ENCODE data around the gene EEF1AKMT4.

The EEF1AKMT4 gene

GRCh38 chr3:184305577-184305976 lies 56.1 kb downstream of the EEF1AKMT4 start:
- DNase-seq: no peak

- DNase-seq: no peak
Measured at GRCh38 chr3:184306341-184306972, 57.0 kb downstream of the EEF1AKMT4 start.

DNA sequence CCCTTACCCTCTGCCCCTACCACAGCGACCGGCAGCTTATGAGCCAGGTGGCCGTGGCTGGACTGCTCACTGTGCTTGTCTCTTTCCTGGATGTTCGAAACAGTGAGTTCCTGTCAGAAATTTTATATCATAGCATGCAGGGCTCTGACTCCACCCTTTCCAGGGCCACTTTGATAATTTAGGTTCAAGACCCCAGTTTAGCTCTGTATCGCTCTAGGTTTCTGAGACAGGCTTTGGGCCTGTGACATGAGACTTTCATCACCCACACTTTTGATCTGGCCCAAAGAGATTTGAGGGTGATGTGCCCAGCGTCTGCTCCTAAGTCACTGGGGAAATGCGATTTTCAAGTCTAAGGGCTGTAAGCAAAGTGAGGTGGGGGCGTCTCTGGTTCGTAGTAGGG lies 58.4 kb downstream of the EEF1AKMT4 start:
- no peak for DNase-seq
